Kidney (tissue), 14 donors: ENCODE measurements around the gene BMS1. TPM values are rescaled to one million over a fixed set of nuclear protein-coding genes. Genes with fewer than 3 reads are reported as not detected.
"Not testable (repeated sequence)": the region's sequence is repeated elsewhere in the genome, so short reads cannot be mapped to it uniquely, and the experiment has no call there.

Experiments used
- DNase-seq, 5 donors: peaks; one replicate each; pipeline ENCODE4 v3.0.0-alpha.2; 2013 to 2020
- FAIRE-seq: peaks from 2 replicates; lab custom pipeline; 2012; peaks lifted over from hg19 to GRCh38; lab: Jason Lieb, UNC
- H3K27ac ChIP-seq, 2 donors: one replicate each; pipeline ENCODE4 v1.7.0; 2013; ENCODE audit warnings: low read depth in 2 of 2, low read length in 2 of 2, inconsistent platforms in 1 of 2
- H3K27me3 ChIP-seq: one replicate; pipeline ENCODE4 v1.7.1; 2013; ENCODE audit warnings: low read length, inconsistent platforms; ENCODE audit not compliant: control insufficient read depth, insufficient read depth
- H3K36me3 ChIP-seq, 3 donors: one replicate each; pipeline versions ENCODE4 v1.7.0 to v1.7.1; 2013; ENCODE audit warnings: low read length in 3 of 3, control low read depth in 1 of 3, inconsistent platforms in 1 of 3; ENCODE audit not compliant: insufficient read depth in 3 of 3, control insufficient read depth in 2 of 3
- H3K4me1 ChIP-seq, 3 donors: one replicate each; pipeline versions ENCODE4 v1.7.0 to v1.7.1; 2013; ENCODE audit warnings: low read length in 3 of 3, inconsistent platforms in 1 of 3, low read depth in 1 of 3; ENCODE audit not compliant: control insufficient read depth in 2 of 3, insufficient read depth in 2 of 3
- H3K4me3 ChIP-seq, 3 donors: one replicate each; pipeline versions ENCODE4 v1.7.0 to v1.8.1; 2013; ENCODE audit warnings: low read length in 3 of 3, control low read depth in 1 of 3, inconsistent platforms in 1 of 3
- H3K9ac ChIP-seq, 3 donors: one replicate each; pipeline versions ENCODE4 v1.7.0 to v1.7.1; 2013; ENCODE audit warnings: low read length in 3 of 3, control low read depth in 1 of 3, inconsistent platforms in 1 of 3
- H3K9me3 ChIP-seq, 3 donors: one replicate each; pipeline versions ENCODE4 v1.7.0 to v1.7.1; 2013; ENCODE audit warnings: low read length in 3 of 3, control low read depth in 1 of 3, inconsistent platforms in 1 of 3; ENCODE audit not compliant: control insufficient read depth in 2 of 3, insufficient read depth in 1 of 3
- intact Hi-C: fragments of 100-400 bp; cut with DNase I; formaldehyde crosslinking; loops from one replicate; pipeline ENCODE4 v1.11.1; 2022
- polyA plus RNA-seq: library from polyadenylated mRNA; stranded (reverse); fragments of 350-450 nt; fragmentation: Illumina TruSeq; extraction: RNeasy Lipid Tissue Mini Kit (QIAGEN cat#74804); gene quantifications from one replicate; pipeline ENCODE4 v1.2.3, GENCODE V29; 2014; ENCODE audit warnings: low read depth, low replicate concordance; ENCODE audit not compliant: insufficient read depth
- total RNA-seq: library from RNA; stranded (reverse); fragmentation: NEBNext Ultra II Directional; extraction: Animal tissue kit (Norgen Biotek cat#: 25700); gene quantifications from one replicate; pipeline ENCODE4 v1.2.1, GENCODE V29; 2021
- TF ChIP-seq, protein P1 (sequence below): IDR thresholded peaks from 3 replicates; pipeline ENCODE4 v1.5.1; 2012; ENCODE audit warnings: mild to moderate bottlenecking, moderate library complexity, borderline replicate concordance; ENCODE audit not compliant: insufficient read depth; ENCODE audit errors: extremely low read depth
- donor health status: control.
- donor health status: control.
- donor health status: control.
- donor health status: control.
- donor health status: control.
- donor health status: DM: yes; HTN: yes; CAD: no.
- donor health status: Normal renal cell carcinoma (clear cell type).

BMS1 gene
- total and polyA plus RNA-seq, 2 donors from 2014 or later, result 6.0 to 14.1 TPM

DNA sequence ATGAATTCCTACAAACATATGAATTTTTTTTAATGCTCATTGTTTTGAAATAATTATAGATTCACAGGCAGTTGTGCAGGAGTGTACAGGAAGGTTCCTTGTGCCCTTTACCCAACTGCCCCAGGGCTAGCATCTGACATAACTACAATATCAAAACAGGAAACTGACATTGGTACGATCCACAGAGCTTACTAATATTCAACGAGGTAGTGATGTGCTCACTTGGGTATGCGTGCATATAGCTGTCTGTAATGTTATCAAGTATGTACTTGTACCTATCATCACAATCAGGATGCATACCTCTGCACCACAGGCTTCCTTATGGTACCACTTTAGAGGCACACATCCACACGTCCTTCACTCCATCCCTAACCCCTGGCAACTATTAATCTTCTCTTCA lies 68.3 kb downstream of the BMS1 start:
- H3K4me1 ChIP-seq, result no peaks in the 10 kb centered on the region
- FAIRE-seq (no peak), DNase-seq (no peak)
- H3K9ac ChIP-seq, result no peak overlapping the region
- no peaks in the 10 kb centered on the region for H3K36me3 ChIP-seq
- H3K4me3 ChIP-seq, result no peak overlapping the region
- TF ChIP-seq, protein P1, sequence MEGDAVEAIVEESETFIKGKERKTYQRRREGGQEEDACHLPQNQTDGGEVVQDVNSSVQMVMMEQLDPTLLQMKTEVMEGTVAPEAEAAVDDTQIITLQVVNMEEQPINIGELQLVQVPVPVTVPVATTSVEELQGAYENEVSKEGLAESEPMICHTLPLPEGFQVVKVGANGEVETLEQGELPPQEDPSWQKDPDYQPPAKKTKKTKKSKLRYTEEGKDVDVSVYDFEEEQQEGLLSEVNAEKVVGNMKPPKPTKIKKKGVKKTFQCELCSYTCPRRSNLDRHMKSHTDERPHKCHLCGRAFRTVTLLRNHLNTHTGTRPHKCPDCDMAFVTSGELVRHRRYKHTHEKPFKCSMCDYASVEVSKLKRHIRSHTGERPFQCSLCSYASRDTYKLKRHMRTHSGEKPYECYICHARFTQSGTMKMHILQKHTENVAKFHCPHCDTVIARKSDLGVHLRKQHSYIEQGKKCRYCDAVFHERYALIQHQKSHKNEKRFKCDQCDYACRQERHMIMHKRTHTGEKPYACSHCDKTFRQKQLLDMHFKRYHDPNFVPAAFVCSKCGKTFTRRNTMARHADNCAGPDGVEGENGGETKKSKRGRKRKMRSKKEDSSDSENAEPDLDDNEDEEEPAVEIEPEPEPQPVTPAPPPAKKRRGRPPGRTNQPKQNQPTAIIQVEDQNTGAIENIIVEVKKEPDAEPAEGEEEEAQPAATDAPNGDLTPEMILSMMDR, result no peak
- H3K27ac ChIP-seq, result no peak overlapping the region
- H3K27me3 ChIP-seq, result no peaks in the 10 kb centered on the region
- peaks cover 0 to 6% (median 2%) of the 10 kb centered on the region in 3 donors for H3K9me3 ChIP-seq
- intact Hi-C loops, result no loop called here

DNA sequence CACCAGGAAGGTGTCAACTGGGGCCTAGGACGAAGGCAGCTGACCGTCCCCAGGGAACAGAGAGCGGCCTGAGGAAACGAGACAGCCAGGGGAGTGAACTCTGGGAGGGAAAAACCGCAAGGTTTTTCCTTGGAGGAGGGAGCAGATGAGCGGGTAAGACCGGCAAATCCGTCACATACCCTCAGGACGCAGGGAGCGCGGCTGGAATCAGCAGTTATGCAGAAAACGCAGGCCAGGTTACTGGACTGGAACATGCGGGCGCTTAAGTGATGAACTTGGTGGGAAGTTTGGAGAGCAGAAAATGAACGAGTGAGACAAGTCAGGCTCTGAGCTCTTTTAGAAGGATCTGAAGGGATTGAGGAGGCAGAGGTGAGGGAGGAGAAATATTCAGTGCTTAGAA lies 76.7 kb downstream of the BMS1 start:
- FAIRE-seq, result no peak
- H3K27me3 ChIP-seq, result peaks cover 2% of the 10 kb centered on the region
- H3K4me3 ChIP-seq, result no peak overlapping the region
- no peaks in the 10 kb centered on the region for H3K36me3 ChIP-seq
- intact Hi-C loops, result no loop called here
- no peak overlapping the region for H3K9ac ChIP-seq
- TF ChIP-seq, protein P1, result no peak
- no peaks in the 10 kb centered on the region for H3K4me1 ChIP-seq
- no peak overlapping the region for H3K27ac ChIP-seq
- H3K9me3 ChIP-seq, result no peaks in the 10 kb centered on the region
- no peak for DNase-seq

- not testable (repeated sequence) for H3K27me3 ChIP-seq
Measured at GRCh38 chr10:42860016-42860415, 77.4 kb downstream of the BMS1 start.

GRCh38 chr10:42862801-42863200 lies 80.2 kb downstream of the BMS1 start:
- FAIRE-seq, H3K9me3 ChIP-seq, H3K4me1 ChIP-seq, H3K36me3 ChIP-seq, intact Hi-C loops, DNase-seq, H3K4me3 ChIP-seq, H3K27ac ChIP-seq, H3K9ac ChIP-seq: not testable (repeated sequence)
- H3K27me3 ChIP-seq, result peaks cover 13% of the 10 kb centered on the region

More at GRCh38 chr10:42860016-42860415, 77.4 kb downstream of the BMS1 start:
- H3K4me1 ChIP-seq, intact Hi-C loops, H3K27ac ChIP-seq, H3K9me3 ChIP-seq, FAIRE-seq, H3K4me3 ChIP-seq, H3K36me3 ChIP-seq, H3K9ac ChIP-seq, DNase-seq: not testable (repeated sequence)
